GM12878 (cell line): Measurements from ENCODE around the gene TNRC6C. TPM values are rescaled to one million over a fixed set of nuclear protein-coding genes. Genes with fewer than 3 reads are reported as not detected.

Source experiments
- ATAC-seq: fragments of 200-7000 bp; cut with Tn5 transposase; 3 replicates; pipeline ENCODE4 v1.9.1; 2020; ENCODE audit warnings: mild to moderate bottlenecking, moderate library complexity
- BruUV-seq: library from RNA; stranded (reverse); fragments of 400-500 nt; replicated peaks from 2 replicates; lab custom pipeline; 2021; lab: Mats Ljungman, UMichigan
- CTCF ChIA-PET: fragments of 300-600 bp; sonication (Branson Sonifier 250); formaldehyde crosslinking; extraction: SDS; loops from one replicate; lab custom pipeline; 2021; ENCODE audit warnings: inconsistent platforms; lab: Yijun Ruan, JAX
- POLR2A ChIA-PET: fragments of 350-600 bp; formaldehyde crosslinking; extraction: SDS; loops from one replicate; lab custom pipeline; 2021; ENCODE audit warnings: inconsistent platforms; lab: Charles Lee
- RAD21 ChIA-PET: fragments of 300-600 bp; sonication (Branson Sonifier 250); formaldehyde crosslinking; loops from one replicate; lab custom pipeline; 2023; ENCODE audit warnings: antibody characterized with exemption; ENCODE audit not compliant: unreplicated experiment; lab: Charles Lee
- SMC1A ChIA-PET: fragments of 300-600 bp; sonication (Branson Sonifier 250); formaldehyde crosslinking; loops from one replicate; lab custom pipeline; 2023; ENCODE audit not compliant: unreplicated experiment, uncharacterized antibody; lab: Charles Lee
- DNase-seq: peaks from one replicate; pipeline ENCODE4 v3.0.0-alpha.2; 2011; ENCODE audit warnings: low read depth, low spot score
- FAIRE-seq: peaks from 3 replicates; lab custom pipeline; 2011; peaks lifted over from hg19 to GRCh38; lab: Jason Lieb, UNC
- H2AFZ ChIP-seq: 2 replicates; pipeline ENCODE4 v1.6.0; 2011; ENCODE audit warnings: low read depth, low read length, control low read depth; ENCODE audit not compliant: control insufficient read depth
- H3K27ac ChIP-seq: 2 replicates; pipeline ENCODE4 v1.5.1; 2011; ENCODE audit warnings: control low read depth; ENCODE audit not compliant: control insufficient read depth, insufficient read depth
- H3K27me3 ChIP-seq, 2 experiments: replicated peaks in 1 of 2; 2 replicates each; pipeline versions ENCODE4 v1.6.0 to v1.6.1; 2011; ENCODE audit warnings: low read length in 1 of 2; ENCODE audit not compliant: control insufficient read depth in 2 of 2, insufficient read depth in 2 of 2
- H3K36me3 ChIP-seq, 2 experiments: 2 replicates each; pipeline ENCODE4 v1.5.1; 2011; ENCODE audit warnings: low read length in 1 of 2; ENCODE audit not compliant: control insufficient read depth in 2 of 2, insufficient read depth in 2 of 2
- H3K4me1 ChIP-seq: 2 replicates; pipeline ENCODE4 v1.6.1; 2011; ENCODE audit warnings: mild to moderate bottlenecking, low read length, moderate library complexity, mixed read lengths; ENCODE audit not compliant: control insufficient read depth, insufficient read depth
- H3K4me2 ChIP-seq: 2 replicates; pipeline ENCODE4 v1.6.0; 2011; ENCODE audit warnings: control low read depth; ENCODE audit not compliant: control insufficient read depth, insufficient read depth
- H3K4me3 ChIP-seq: fragments of 200-600 bp; sonication (generic); 2 replicates; pipeline ENCODE4 v1.5.1; 2016
- H3K79me2 ChIP-seq: 2 replicates; pipeline ENCODE4 v1.6.0; 2011; ENCODE audit warnings: low read length; ENCODE audit not compliant: control insufficient read depth, insufficient read depth
- H3K9ac ChIP-seq: 2 replicates; pipeline ENCODE4 v1.8.0; 2011; ENCODE audit warnings: low read length, control low read depth, mixed read lengths; ENCODE audit not compliant: control insufficient read depth, insufficient read depth
- H3K9me3 ChIP-seq: replicated peaks from 3 replicates; pipeline ENCODE4 v1.5.1; 2011; ENCODE audit warnings: mild to moderate bottlenecking, low read length; ENCODE audit not compliant: control insufficient read depth, insufficient read depth
- H4K20me1 ChIP-seq: 2 replicates; pipeline ENCODE4 v1.6.0; 2011; ENCODE audit not compliant: control insufficient read depth, insufficient read depth
- NBN ChIP-seq: fragments of 450-650 bp; IDR thresholded peaks from 2 replicates; pipeline ENCODE4 v1.6.1; 2016
- NKRF ChIP-seq: fragments of 450-650 bp; conservative IDR thresholded peaks from 2 replicates; pipeline ENCODE4 v1.6.1; 2017; ENCODE audit warnings: mild to moderate bottlenecking, moderate library complexity
- PML ChIP-seq: IDR thresholded peaks from 2 replicates; pipeline ENCODE4 v1.6.1; 2012; ENCODE audit warnings: low read length, inconsistent platforms
- RCOR1 ChIP-seq: conservative IDR thresholded peaks from 2 replicates; pipeline ENCODE4 v1.6.1; 2012; ENCODE audit warnings: low read depth, low read length, improper control_type of control experiment
- STAT3 ChIP-seq: IDR thresholded peaks from 2 replicates; pipeline ENCODE4 v1.6.1; 2011; ENCODE audit warnings: low read depth, low read length, improper control_type of control experiment
- TBL1XR1 ChIP-seq: IDR thresholded peaks from 2 replicates; pipeline ENCODE4 v1.6.1; 2012; ENCODE audit warnings: low read depth, low read length, improper control_type of control experiment
- ZNF207 ChIP-seq: fragments of 450-650 bp; IDR thresholded peaks from 2 replicates; pipeline ENCODE4 v1.6.1; 2014; ENCODE audit warnings: antibody characterized with exemption, mild to moderate bottlenecking, borderline replicate concordance
- in situ Hi-C: fragments of 300-500 bp; cut with MboI; formaldehyde crosslinking; loops from 9 replicates; pipeline ENCODE4 v1.14.3; 2018; ENCODE audit warnings: mixed read lengths
- intact Hi-C: fragments of 100-400 bp; cut with micrococcal nuclease; formaldehyde crosslinking; loops from one replicate; pipeline ENCODE4 v1.14.2; 2022; ENCODE audit not compliant: unreplicated experiment
- polyA plus RNA-seq, 11 experiments: library from polyadenylated mRNA; depleted of rRNA in 4 of 11; unstranded in 6 of 11; stranded (reverse) in 5 of 11; fragments of >200 nt; fragmentation: Nextera tagmentation in 4 of 11; fragmentation: Illumina TruSeq in 1 of 11; extraction: Ambion mirVana in 4 of 11; extraction: Trizol in 1 of 11; gene quantifications; 1 replicate in 1 of 11; 2 replicates in 10 of 11; pipeline versions ENCODE4 v1.2.1 to v1.2.3, GENCODE V29; 2011 to 2016; ENCODE audit warnings: inconsistent platforms in 2 of 11, missing spikeins in 2 of 11, low read depth in 1 of 11
- total RNA-seq, 4 experiments: library from RNA; depleted of rRNA in 3 of 4; stranded (reverse); fragments of >200 nt in 3 of 4; fragmentation: Illumina TruSeq in 1 of 4; extraction: Trizol in 1 of 4; gene quantifications; 2 replicates each; pipeline versions ENCODE4 v1.2.1 to v1.2.3, GENCODE V29; 2013 to 2021

The TNRC6C gene
- total and polyA plus RNA-seq, 10 of the 15 experiments (the other 5 are each of a cell fraction or from before 2014, with no cell fraction given) = 0.40 to 6.1 (median 0.96) TPM

DNA sequence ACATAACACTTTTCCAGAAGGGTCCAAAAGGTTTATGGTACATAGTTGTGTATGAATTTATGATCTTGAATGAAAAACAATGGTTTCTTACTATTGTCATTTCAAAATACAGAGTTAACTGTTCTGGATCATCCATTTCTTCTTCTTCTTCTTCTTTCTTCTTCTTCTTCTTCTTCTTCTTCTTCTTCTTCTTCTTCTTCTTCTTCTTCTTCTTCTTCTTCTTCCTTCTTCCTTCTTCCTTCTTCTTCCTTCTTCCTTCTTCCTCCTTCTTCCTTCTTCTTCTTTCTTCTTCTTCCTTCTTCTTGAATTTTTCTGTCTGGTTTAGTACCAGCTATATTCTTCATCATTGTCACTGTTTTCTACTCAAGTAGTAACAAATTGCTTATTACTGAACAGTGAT lies 47.8 kb downstream of the TNRC6C start:
- ChIA-PET CTCF (interaction anchor here (0.9 to 1.1 kb wide), 2 partner anchors 9 to 13 kb away, joined by 3 to 5 read pairs; no protein-coding TSS in a partner anchor), POLR2A (interaction anchor here (0.6 kb wide), 1 partner anchor 89 kb away, joined by 5 read pairs; no protein-coding TSS in a partner anchor), RAD21 (interaction anchor here (0.6 kb wide), 1 partner anchor 188 kb away, joined by 3 read pairs; no protein-coding TSS in a partner anchor), SMC1A (interaction anchor here (2.2 to 6.2 kb wide), 2 partner anchors 7 to 14 kb away, joined by 5 to 35 read pairs; no protein-coding TSS in a partner anchor)
- DNase-seq = no peak
- TF ChIP-seq PML (no peak), NKRF (no peak), TBL1XR1 (no peak), ZNF207 (no peak), RCOR1 (no peak), NBN (no peak), STAT3 (no peak)
- Histone ChIP-seq H3K27ac (no peak overlapping the region), H4K20me1 (no peaks in the 10 kb centered on the region), H3K36me3 (no peaks in the 10 kb centered on the region), H2AFZ (no peak overlapping the region), H3K27me3 (no peaks in the 10 kb centered on the region), H3K9ac (no peak overlapping the region), H3K79me2 (no peaks in the 10 kb centered on the region), H3K9me3 (no peaks in the 10 kb centered on the region), H3K4me1 (no peaks in the 10 kb centered on the region), H3K4me3 (no peak overlapping the region), H3K4me2 (no peak overlapping the region)
- FAIRE-seq = no peak
- in situ Hi-C loops = no loop called here
- no TSS peak for BruUV-seq
- ATAC-seq = no peak
- intact Hi-C loops = no loop called here
